GM18909 (cell line): ENCODE results near the gene CANT1.
"Not testable (repeated sequence)": the region's sequence is repeated elsewhere in the genome, so short reads cannot be mapped to it uniquely, and the experiment has no call there.

ENCODE experiments used
- ATAC-seq: cut with Tn5 transposase; IDR thresholded peaks from one replicate; pipeline ENCODE4 v1.9.1; 2021; ENCODE audit warnings: mild to moderate bottlenecking; ENCODE audit not compliant: unreplicated experiment, poor library complexity

CANT1 gene

DNA sequence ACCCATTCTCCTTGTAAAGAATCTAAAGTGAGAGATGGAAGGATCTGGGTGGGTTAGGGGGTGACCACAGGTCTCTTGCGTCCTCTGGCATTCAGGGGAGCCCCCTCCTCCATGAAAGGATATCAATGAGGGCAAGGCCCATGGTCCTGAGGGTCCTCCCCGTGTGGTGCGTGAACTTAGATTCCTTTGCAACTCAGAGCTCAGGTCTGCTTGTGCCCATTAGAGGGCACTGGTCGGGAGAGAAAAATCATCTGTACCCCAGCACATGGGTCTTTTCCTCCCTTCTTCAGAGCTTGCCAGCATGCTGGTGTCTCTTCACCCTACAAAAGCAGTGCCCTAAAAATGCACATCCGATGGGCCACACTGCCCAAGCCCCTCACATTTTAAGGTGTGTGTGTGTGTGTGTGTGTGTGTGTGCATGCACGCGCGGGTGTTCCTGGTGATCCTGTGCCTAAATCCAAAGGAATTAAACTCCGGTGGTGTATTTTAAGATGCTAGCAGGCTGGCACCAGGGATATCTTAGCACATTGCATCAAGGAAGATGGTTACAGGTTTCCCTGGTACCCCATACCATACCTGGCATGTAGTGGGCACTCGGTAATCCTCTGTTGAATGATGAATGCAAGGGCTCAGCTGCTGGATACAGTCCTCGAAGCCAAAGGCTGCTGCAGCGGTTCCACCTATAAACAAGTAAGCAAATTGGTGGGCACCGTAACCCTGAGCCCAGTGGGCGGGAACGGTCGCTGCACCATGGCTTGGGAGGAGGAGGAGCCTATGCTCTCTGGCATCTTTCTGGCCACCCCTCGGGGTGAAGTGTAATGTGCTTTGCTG is 19.1 kb upstream of the CANT1 start:
- ATAC-seq: no peak

DNA sequence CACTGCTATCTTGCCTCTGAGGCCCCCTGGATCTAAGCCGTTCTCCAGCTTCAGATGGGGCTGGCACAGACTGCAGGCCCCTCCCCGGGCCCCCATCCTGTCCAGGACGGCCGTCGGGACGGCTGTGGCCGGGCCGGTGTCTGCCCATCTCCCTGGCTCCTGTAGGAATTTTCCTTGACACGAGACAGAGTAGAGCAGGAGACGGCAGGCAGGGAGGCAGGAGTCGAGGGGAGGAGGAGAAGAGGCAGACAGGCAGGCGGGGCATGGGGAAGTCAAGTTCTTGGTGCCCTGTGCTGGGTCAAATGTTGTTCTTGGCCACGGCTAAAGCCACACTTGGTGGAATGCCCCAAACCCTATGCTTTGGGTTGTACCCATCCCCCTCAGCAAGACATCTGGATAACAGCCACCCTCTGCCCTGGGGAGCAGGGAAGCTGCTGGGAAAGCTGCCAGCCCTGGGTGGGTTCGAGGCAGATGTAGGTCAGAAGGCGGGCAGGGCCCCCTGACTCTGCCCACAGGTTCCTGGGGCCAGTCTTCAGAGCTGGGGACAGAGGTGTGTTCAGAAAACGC is 18.4 kb upstream of the CANT1 start:
- no peak for ATAC-seq

DNA sequence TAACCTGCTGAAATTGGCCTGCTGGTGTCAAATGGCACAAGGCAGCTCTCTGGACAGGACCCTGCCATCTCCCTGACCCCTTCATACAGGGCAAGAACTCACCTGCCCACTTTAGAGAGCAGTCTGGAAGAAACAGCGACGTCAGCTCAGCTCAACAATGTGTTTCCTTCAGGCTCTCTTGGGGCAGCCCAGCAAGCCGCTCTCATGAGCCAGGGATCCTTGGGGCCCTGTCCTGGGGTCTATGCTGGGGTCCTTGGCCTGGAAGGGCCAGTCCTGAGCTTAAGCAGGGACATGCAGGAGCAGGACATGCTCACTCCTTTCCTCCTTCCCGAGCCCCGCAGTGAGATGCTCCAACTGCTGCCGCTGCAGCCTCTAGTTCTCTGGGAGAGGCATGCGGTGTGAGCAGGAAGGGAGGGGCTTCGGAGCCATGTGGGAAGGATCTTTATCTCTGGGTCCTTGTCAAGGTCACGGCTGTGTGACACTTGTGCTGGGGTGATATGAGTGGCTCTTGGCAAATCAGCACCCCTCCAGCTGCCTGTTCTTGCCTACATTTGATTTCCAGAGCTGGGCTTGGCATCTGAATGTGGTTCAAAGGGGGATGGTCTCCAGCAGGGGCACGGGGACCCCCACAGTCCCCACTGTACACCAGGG is 17.8 kb upstream of the CANT1 start:
- no peak for ATAC-seq

DNA sequence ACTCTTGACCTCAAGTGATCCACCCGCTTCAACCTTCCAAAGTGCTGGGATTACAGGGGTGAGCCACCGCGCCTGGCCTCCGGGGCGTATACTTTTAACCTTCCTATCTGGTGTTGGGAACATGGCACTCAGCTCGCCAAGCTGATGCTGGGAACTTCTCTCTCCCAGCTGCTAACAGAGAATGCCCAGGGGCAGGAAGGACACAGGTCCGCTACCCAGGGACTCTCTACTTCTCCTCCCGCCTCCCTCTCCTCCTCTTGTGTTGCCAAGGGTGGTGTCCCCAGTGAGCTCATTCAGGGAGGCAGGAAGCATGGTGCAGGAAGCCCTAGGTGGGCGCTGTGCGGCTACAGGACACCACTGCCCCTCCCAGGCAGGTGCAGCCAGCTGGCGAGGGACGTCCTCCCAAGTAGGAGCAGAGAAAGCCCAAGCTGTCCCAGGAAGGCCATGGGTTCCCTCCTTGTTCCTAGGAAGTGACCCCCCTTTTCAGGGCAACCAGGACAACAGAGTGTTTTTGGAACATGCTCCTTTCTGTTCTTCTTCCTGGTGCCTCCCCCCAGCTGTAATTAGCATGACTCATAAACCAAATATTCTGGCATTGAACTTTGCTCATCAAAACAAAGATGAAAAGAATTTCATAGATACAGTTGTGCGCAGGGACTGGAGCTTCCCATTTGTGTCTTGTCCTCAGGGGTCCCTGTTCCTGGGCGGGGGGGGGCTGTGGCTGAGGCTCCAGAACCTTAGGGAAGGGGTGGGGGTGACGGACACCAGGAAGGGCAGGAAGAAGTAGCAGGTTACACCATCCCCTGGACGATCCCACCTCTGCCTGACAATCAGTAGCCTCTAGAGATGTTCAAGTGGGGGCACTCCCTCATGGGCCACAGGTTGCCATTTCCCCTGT is 17.1 kb upstream of the CANT1 start:
- ATAC-seq: no peak

DNA sequence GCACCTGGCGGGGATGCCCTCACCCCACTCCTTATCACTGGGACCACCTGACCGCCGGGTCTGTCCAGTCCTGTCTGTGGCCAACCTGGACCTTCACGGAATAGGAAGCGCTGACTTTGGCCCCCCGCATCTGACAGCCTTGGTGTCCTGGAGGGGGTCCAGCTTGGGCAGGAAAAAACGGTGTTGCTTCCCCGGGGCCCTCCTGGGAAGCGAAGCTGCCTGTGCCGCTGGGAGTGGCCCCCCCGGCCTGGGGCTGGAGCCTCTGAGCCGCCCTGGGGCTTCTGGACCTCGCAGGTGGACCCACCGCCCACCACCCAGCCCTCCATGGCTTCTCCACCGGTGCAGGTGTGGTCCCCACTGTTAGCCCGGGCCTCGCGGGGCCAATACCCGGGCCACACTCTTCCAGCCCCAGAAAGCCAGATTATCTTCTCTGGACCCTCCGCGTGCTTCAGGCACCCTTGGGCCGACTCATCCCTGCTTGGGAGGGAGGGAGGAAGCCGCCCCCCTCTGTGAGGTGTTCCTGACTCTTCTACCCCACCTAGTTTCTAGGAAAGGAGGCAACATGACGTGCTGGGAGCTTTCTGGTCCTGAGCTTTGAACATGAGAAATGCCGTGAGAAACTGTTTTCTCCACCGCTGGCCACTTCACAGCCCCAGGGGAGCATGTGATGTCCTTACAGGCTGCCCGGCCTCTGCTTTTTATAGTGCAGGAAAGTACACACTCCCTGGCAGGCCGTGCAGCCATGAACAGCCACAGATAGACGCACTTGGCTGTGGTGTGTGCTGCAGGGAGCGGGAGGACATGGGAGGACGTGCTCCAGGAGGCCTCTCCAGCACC is 15.6 kb upstream of the CANT1 start:
- no peak for ATAC-seq

DNA sequence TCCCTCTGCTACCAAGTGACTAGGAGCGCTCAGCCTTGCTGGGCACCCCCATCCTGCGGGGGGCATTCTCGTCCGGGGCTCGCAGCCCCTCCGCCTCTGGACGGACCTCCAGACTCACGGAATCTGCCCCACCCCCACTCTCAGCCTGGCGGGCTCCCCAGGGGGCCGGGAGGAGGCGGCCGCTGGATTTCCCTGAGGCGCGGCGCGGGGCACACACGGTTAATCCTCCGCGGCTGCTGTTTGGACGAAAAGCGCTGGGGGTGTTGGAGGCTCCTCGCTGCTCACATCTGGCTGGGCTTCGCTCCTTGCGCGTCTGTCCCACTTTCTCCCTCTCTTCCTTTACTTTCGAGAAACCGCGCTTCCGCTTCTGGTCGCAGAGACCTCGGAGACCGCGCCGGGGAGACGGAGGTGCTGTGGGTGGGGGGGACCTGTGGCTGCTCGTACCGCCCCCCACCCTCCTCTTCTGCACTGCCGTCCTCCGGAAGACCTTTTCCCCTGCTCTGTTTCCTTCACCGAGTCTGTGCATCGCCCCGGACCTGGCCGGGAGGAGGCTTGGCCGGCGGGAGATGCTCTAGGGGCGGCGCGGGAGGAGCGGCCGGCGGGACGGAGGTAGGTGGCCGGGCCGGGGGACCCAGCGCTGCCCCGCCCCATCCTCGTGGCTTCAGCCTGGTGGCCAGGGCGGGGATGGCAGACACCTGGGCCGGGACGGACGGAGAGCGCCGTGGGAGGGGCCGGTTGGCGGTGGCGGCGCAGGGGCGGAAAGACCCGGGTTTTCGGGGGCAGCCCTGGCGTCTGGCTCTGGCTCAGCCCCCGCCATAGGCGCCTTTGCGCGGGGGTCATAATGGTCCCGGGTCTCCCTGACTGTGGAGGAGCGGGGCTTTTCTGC is 14.6 kb upstream of the CANT1 start, which contains the start of gene C1QTNF1:
TSS of gene C1QTNF1 (plus strand) at position 284 of the 886 bp plus-strand sequence. CDS start 19,800 bp downstream, outside the sequence.
- no peak for ATAC-seq

DNA sequence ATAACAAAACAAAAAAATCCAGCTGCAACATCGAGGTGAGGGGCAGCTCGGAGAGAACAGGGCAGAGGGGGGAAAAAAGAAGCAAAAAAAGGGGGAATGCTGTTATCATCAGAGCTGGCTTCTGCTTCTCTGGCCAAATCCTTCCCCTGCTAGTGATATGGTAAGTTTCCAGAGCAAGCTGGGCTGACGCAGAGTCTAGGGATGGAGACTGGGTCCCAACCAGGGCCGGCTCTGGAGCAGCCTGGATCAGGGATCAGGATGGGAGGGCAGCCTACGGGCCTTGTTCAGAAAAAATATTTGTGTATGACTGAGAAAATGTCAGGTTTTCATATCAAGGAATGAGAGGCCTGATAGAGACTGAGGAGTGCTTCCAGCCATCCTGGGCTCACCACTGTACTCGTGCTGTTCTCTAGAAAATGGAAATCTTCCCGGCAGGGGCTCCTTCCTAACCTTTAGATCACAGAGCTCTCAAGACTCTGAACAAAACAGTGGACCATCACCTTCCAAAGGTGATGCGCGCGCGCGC is 13.7 kb upstream of the CANT1 start:
- no peak for ATAC-seq

DNA sequence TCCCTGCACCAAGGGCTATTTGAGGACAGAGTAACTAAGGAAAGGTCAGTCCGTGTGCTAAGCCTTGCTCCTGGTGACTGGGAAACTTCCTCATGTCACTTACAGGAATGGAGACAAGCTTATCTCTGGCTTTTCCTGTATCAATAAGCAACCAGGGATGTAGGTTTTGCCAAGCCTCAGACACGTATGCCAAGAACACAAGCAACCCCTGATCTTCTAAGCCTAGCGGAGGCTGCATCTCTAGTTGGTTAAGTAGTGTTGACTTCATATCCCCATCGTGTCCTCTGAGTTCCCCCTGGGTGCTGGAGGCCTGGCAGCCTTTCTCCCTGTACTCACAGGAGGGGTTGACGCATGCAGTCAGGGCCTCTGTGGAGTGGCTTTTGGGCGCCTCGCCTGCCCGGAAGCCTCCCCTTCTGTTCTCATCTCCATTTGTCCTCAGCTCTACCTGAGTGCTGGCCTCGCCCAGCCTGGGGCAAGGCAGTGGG is 13.0 kb upstream of the CANT1 start:
- ATAC-seq: no peak

DNA sequence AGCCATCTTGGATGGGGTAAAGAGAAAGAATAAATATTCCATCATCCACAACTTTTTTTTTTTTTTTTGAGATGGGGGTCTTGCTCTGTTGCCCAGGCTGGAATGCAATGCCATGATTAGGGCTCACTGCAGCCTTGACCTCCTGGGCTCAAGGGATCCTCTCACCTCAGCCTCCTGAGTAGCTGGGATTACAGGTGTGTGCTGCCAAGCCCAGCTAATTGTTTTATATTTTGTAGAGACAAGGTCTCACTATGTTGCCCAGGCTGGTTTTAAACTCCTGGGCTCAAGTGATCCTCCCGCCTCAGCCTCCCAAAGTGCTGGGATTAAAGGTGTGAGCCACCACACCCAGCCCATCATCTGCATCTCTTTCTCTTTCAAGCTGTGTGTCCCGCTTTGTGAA is 12.4 kb upstream of the CANT1 start:
- ATAC-seq: not testable (repeated sequence)

DNA sequence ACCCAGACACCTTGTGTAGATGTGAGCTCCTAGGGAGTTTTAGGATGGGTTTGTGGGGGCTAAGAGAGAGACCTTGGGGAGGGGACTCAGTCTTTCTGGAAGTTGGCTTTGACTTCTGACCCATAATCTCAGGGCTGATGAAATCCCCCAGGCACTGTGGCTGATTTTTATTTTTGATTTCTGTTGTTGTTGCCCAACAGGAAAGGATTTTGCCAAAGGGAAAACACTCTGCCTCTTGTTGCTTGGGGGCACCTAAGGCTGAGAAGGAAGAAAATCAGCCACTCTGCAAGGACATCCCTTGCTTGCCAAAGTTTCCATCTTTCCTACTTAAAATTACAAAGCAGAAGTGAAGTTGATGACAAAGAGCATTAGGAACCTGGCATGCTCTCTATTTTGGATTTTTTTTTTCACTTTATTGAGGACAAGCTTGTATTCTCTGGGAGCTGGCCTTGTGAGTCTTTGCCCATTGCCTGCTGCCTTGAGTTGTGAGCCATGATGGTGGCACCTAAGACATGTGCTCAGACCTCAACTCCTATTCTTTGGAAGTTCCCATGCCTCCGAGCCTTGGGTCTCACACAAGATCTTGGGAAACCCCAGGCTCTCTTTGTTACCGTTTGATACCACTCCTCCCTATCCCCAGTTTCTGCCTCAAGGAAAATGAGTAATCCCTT is 11.2 kb upstream of the CANT1 start:
- no peak for ATAC-seq

DNA sequence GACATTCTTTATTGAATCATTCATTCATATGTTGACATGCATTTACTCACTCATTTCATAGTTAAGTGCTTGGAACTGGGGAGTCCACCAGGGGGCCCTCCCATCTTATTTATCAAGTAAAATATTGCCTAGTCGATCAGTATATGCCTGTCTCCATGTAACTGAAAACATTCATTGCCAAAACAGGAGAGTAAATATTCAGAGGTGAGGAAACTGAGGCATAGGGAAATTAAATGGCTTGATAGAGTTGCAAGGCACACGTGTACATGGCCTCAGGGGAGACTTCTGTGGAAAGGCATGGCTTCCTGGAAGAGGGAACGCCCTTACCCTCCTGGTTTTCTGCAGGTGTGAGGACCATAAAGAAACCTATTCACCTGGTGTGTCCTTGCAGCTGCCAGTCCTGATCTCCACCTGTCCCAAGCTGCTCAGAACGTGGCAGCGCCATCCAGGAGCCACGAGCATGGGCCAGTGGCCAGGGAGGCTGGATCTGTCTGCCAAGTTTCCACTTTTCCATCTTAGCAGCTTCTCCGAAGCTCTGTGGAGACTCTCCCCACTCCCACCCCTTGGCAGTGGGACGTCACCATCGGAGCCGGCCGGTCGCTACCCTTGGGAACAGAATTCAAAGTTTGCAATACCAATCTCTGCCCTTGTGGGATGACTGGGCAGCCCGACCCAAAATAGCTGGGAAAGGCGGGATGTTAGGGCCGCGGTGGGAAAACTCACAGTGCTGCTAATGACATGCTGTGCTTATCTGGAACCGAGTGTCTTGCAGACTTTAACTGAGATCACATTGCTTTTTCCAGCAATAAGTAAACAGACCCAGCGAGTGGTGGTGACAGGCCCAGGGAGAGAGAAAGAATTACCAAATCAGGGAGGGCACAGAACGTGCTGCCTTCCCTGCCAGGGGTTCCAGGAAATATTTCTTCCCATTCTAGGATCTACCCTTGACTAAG is 10.3 kb upstream of the CANT1 start:
- no peak for ATAC-seq

DNA sequence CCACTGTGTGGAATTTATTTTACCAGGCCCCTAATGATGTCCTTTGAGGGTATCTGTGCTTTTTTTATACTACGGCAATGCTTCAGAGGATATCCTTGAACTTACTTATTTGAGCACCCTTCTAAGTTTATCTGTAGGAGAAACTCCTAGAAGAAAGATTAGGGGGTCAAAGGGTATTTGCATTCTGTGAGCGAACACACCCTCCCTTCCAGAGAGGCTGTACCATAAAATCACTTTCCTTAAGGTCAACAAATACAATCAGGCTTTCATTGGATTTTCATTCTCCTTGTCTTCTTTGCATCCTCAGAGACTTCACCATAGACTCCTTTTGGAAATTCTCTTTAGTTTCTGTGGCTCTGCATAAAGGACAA is 9.7 kb upstream of the CANT1 start:
- ATAC-seq: no peak

DNA sequence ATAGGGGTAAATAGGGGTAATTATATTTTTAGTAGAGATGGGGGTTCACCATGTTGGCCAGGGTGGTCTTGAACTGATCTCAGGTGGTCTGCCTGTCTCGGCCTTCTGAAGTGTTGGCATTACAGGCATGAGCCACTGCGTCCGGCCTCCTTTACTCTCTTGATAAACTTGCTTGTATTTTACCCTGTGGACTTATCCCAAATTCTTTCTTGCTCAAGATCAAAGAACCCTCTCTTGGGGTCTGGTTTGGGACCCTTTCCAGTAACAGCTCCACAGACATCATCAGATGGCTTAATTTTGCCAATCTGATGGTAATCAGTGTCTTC is 8.8 kb upstream of the CANT1 start:
- no peak for ATAC-seq

DNA sequence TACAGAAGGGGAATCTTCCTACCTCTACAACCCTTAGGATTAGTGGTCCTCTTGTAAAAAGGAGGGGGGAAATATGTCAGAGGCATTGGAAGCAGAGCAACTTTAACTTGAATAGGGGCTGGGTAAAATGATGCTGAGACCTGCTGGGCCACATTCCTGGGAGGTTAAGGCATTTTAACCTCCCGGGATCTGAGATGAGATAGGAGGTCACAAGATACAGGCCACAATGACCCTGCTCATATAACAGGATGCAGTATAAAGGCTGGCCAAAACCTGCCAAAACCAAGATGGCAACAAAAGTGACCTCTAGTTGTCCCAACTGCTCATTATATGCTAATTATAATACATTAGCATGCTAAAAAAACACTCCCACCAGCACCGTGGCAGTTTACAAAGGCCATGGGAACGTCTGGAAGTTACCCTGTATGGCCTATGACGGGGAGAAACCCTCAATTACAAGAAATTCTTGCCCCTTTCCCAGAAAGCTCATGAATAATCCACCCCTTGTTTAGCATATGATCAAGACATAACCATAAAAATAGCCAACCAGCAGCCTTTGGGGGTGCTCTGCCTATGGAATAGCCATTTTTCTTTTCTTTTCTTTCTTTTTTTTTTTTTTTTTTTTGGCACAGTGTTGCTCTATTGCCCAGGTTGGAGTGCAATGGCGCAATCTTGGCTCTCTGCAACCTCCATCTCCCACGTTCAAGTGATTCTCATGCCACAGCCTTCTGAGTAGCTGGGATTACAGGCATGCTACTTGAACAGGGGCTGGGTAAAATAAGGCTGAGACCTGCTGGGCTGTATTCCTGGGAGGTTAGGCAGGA is 8.2 kb upstream of the CANT1 start:
- no peak for ATAC-seq

DNA sequence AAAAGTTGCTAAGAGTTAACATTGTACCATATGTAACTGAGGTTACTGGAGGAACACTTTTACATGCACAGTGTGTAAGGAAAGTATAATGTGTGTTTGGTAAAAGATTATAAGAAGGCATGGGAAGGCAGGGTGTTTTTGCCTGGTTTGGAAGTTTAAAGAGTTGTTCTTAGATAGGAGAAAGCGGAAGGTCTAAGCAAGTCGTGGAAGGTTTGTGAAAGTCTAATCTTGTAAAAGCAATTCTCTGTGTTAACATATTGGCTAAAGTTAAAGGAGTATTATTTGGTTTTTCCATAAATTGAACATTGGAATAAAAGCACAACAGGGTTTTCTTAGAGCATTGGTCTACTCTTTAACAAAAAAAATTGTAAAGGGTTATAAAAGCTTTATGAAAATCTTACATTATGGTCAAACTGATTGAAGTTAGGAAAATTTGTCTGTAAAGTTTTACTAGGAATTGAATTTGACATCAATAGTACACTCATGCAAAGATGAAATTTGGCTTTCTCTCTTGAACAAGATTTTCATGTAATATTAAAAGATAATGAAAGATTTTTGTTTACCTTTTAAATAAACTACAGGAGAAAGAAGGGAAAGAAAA is 4.7 kb upstream of the CANT1 start:
- no peak for ATAC-seq
